ENCODE results near the gene ZYX. TPM values are rescaled to one million over a fixed set of nuclear protein-coding genes. Genes with fewer than 3 reads are reported as not detected.
"Not testable (repeated sequence)": the region's sequence is repeated elsewhere in the genome, so short reads cannot be mapped to it uniquely, and the experiment has no call there.

The ZYX gene
- total RNA-seq, 1 experiment from 2014 or later, result 97.1 TPM

GRCh38 chr7:143424476-143424875 is 43.3 kb downstream of the ZYX start:
- not testable (repeated sequence) for DNase-seq; H3K4me3 ChIP-seq (ENCODE audit: insufficient read depth, low read depth, low read length); H3K36me3 ChIP-seq (replicated peaks; ENCODE audit: control insufficient read depth, insufficient read depth, low read length)

GRCh38 chr7:143426479-143427142 is 45.5 kb downstream of the ZYX start:
- no peak overlapping the region for H3K4me3 ChIP-seq (ENCODE audit: insufficient read depth, low read depth, low read length)
- no peaks in the 10 kb centered on the region for H3K27me3 ChIP-seq (ENCODE audit: control insufficient read depth, insufficient read depth, low read length)
- no peak for DNase-seq
- H3K36me3 ChIP-seq (replicated peaks; ENCODE audit: control insufficient read depth, insufficient read depth, low read length), result no peaks in the 10 kb centered on the region

More at GRCh38 chr7:143424476-143424875, 43.3 kb downstream of the ZYX start:
- not testable (repeated sequence) for H3K27me3 ChIP-seq (ENCODE audit: control insufficient read depth, insufficient read depth, low read length)

- Histone ChIP-seq H3K4me3 (ENCODE audit: insufficient read depth, low read depth, low read length) (no peak overlapping the region), H3K27me3 (ENCODE audit: control insufficient read depth, insufficient read depth, low read length) (no peaks in the 10 kb centered on the region), H3K36me3 (replicated peaks; ENCODE audit: control insufficient read depth, insufficient read depth, low read length) (no peaks in the 10 kb centered on the region)
- DNase-seq, result no peak
These were observed 48.9 kb downstream of the ZYX start for GRCh38 chr7:143429770-143430698.

DNA sequence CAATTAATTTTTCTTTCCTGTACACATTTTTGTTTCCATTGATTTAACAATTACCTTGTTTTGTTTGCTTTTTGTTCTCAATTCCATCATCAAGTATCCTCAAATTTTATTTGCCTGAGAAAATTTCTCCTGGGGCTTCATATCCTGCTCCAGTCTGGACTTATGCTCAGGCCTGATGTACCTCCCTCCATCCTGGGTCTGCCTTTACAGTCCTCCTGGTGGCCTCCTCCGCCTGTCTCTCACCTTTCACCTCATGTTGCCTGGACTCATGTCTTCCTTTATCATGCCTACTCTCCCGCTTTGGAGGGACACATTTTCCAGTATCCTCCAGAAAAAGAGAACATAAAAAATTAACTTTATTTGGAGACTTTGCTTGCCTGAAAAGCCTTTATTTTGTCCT is 50.0 kb downstream of the ZYX start:
- H3K4me3 ChIP-seq (ENCODE audit: insufficient read depth, low read depth, low read length), result no peak overlapping the region
- no peaks in the 10 kb centered on the region for H3K27me3 ChIP-seq (ENCODE audit: control insufficient read depth, insufficient read depth, low read length)
- no peak for DNase-seq
- H3K36me3 ChIP-seq (replicated peaks; ENCODE audit: control insufficient read depth, insufficient read depth, low read length), result no peaks in the 10 kb centered on the region

DNA sequence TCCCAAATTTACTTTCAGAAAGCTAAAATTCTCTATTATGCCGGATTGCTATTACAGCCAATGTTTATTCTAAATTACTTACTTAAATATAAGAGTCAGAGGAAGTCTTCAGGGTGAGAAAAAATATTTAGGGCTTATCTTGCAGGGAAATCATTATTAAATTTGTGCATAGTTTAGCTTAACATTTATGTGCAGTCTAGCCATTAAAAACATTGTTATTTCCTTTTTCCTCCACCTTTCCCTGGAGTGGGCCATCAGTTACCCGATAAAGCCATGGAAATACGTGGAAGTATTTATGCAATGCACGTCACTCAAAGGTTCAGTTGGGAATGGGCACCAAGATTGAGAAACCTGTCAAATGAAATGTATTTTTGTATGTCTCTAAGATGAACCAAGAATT is 52.6 kb downstream of the ZYX start:
- no peak for DNase-seq
- Histone ChIP-seq H3K4me3 (ENCODE audit: insufficient read depth, low read depth, low read length) (no peak overlapping the region), H3K36me3 (replicated peaks; ENCODE audit: control insufficient read depth, insufficient read depth, low read length) (no peaks in the 10 kb centered on the region), H3K27me3 (ENCODE audit: control insufficient read depth, insufficient read depth, low read length) (no peaks in the 10 kb centered on the region)

DNA sequence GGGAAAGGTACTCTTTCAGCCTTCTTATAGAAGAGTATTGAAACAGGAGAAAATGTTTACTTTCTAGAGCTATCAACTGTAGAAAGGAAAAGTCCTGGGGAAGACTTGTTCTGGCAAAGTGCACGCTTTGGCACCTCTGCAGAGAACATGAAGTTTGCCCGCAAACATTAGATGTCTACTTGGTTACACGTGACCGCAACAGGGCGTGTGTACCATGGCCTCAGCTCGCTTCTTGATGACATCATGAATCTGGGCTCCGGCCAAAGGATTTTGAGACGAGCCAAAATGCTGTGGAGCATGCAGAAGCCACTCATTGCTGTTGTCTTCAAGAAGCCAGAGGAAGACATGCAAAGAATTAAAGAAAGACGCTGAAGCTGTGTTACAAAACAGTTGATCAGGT is 53.5 kb downstream of the ZYX start:
- H3K27me3 ChIP-seq (ENCODE audit: control insufficient read depth, insufficient read depth, low read length), result no peaks in the 10 kb centered on the region
- H3K36me3 ChIP-seq (replicated peaks; ENCODE audit: control insufficient read depth, insufficient read depth, low read length), result no peaks in the 10 kb centered on the region
- H3K4me3 ChIP-seq (ENCODE audit: insufficient read depth, low read depth, low read length), result no peak overlapping the region
- no peak for DNase-seq

GRCh38 chr7:143435266-143435665 is 54.1 kb downstream of the ZYX start:
- Histone ChIP-seq H3K27me3 (ENCODE audit: control insufficient read depth, insufficient read depth, low read length) (no peaks in the 10 kb centered on the region), H3K36me3 (replicated peaks; ENCODE audit: control insufficient read depth, insufficient read depth, low read length) (no peaks in the 10 kb centered on the region), H3K4me3 (ENCODE audit: insufficient read depth, low read depth, low read length) (no peak overlapping the region)
- no peak for DNase-seq

GRCh38 chr7:143436325-143436946 is 55.3 kb downstream of the ZYX start:
- Histone ChIP-seq H3K4me3 (ENCODE audit: insufficient read depth, low read depth, low read length) (no peak overlapping the region), H3K36me3 (replicated peaks; ENCODE audit: control insufficient read depth, insufficient read depth, low read length) (no peaks in the 10 kb centered on the region)
- DNase-seq, result no peak

GRCh38 chr7:143437578-143437977 is 56.4 kb downstream of the ZYX start:
- no peak for DNase-seq
- Histone ChIP-seq H3K36me3 (replicated peaks; ENCODE audit: control insufficient read depth, insufficient read depth, low read length) (no peaks in the 10 kb centered on the region), H3K4me3 (ENCODE audit: insufficient read depth, low read depth, low read length) (no peak overlapping the region), H3K27me3 (ENCODE audit: control insufficient read depth, insufficient read depth, low read length) (no peaks in the 10 kb centered on the region)

More at GRCh38 chr7:143436325-143436946, 55.3 kb downstream of the ZYX start:
- no peaks in the 10 kb centered on the region for H3K27me3 ChIP-seq (ENCODE audit: control insufficient read depth, insufficient read depth, low read length)

GRCh38 chr7:143439866-143440265 is 58.7 kb downstream of the ZYX start:
- Histone ChIP-seq H3K36me3 (replicated peaks; ENCODE audit: control insufficient read depth, insufficient read depth, low read length) (no peaks in the 10 kb centered on the region), H3K27me3 (ENCODE audit: control insufficient read depth, insufficient read depth, low read length) (no peaks in the 10 kb centered on the region), H3K4me3 (ENCODE audit: insufficient read depth, low read depth, low read length) (no peak overlapping the region)
- DNase-seq, result no peak

Other genes starting within 250 kb of the ZYX start
- gene PIP, start 249.3 kb upstream of the ZYX start, total RNA-seq (2014; rRNA removed; shearing (Covaris generic)), result not detected in 2 replicates
- gene TAS2R39, start 197.9 kb upstream of the ZYX start, total RNA-seq (2014; rRNA removed; shearing (Covaris generic)), result not detected in 2 replicates
- not detected in 2 replicates for gene TAS2R40, start 159.3 kb upstream of the ZYX start, total RNA-seq (2014; rRNA removed; shearing (Covaris generic))
- gene GSTK1, start 117.9 kb upstream of the ZYX start, total RNA-seq (2014; rRNA removed; shearing (Covaris generic)), result 51.8 and 51.9 TPM in 2 replicates
- gene TMEM139, start 96.4 kb upstream of the ZYX start, total RNA-seq (2014; rRNA removed; shearing (Covaris generic)), result 1.2 and 2.5 TPM in 2 replicates
- gene CASP2, start 93.0 kb upstream of the ZYX start, total RNA-seq (2014; rRNA removed; shearing (Covaris generic)), result 12.2 and 13.1 TPM in 2 replicates
- 0.11 and 0.21 TPM in 2 replicates for gene CLCN1, start 65.2 kb upstream of the ZYX start, total RNA-seq (2014; rRNA removed; shearing (Covaris generic))
- 11.9 and 16.9 TPM in 2 replicates for gene FAM131B, start 18.6 kb upstream of the ZYX start, total RNA-seq (2014; rRNA removed; shearing (Covaris generic))
- 176 and 189 TPM in 2 replicates for gene EPHA1, start 27.5 kb downstream of the ZYX start, total RNA-seq (2014; rRNA removed; shearing (Covaris generic))
- gene TAS2R60, start 62.1 kb downstream of the ZYX start, total RNA-seq (2014; rRNA removed; shearing (Covaris generic)), result not detected in 2 replicates
- 0.10 TPM in 1 of 2 replicates, not detected in the other for gene TAS2R41, start 96.5 kb downstream of the ZYX start, total RNA-seq (2014; rRNA removed; shearing (Covaris generic))
- 0.28 and 1.7 TPM in 2 replicates for gene CTAGE15, start 190.5 kb downstream of the ZYX start, total RNA-seq (2014; rRNA removed; shearing (Covaris generic))
- gene TCAF2, start 239.6 kb downstream of the ZYX start, total RNA-seq (2014; rRNA removed; shearing (Covaris generic)), result 0.07 and 0.10 TPM in 2 replicates

All from H7 (cell line).